OCI-LY7 (cell line): ENCODE measurements around the gene MAP1LC3B. TPM values are rescaled to one million over a fixed set of nuclear protein-coding genes. Genes with fewer than 3 reads are reported as not detected.

Experiments
- BruUV-seq: library from RNA; stranded (reverse); fragments of 400-500 nt; replicated peaks from 2 replicates; lab custom pipeline; 2021; lab: Mats Ljungman, UMichigan
- CTCF ChIA-PET: fragments of 300-600 bp; sonication (Branson Sonifier 250); formaldehyde crosslinking; loops from one replicate; lab custom pipeline; 2022; ENCODE audit warnings: antibody characterized with exemption; ENCODE audit not compliant: unreplicated experiment; lab: Charles Lee
- POLR2A ChIA-PET: fragments of 300-600 bp; sonication (Branson Sonifier 250); formaldehyde crosslinking; loops from one replicate; lab custom pipeline; 2022; ENCODE audit warnings: antibody characterized with exemption; lab: Charles Lee
- DNase-seq: peaks from one replicate; pipeline ENCODE4 v3.0.0-alpha.2; 2015; ENCODE audit warnings: low spot score
- H2AFZ ChIP-seq: fragments of 200-600 bp; sonication (generic), shearing (Covaris generic); 2 replicates; pipeline ENCODE4 v1.6.1; 2014; ENCODE audit warnings: mild to moderate bottlenecking, antibody characterized with exemption, low read length, moderate library complexity
- H3K27ac ChIP-seq: fragments of 200-600 bp; sonication (generic); 2 replicates; pipeline ENCODE4 v1.5.1; 2014; ENCODE audit warnings: mixed run types, low read depth, mild to moderate bottlenecking, moderate library complexity, low read length, inconsistent platforms; ENCODE audit not compliant: poor library complexity, severe bottlenecking
- H3K36me3 ChIP-seq: fragments of 200-600 bp; sonication (generic); 2 replicates; pipeline ENCODE4 v1.6.1; 2014; ENCODE audit warnings: mild to moderate bottlenecking, antibody characterized with exemption, low read length, moderate library complexity, mixed read lengths; ENCODE audit not compliant: insufficient read depth
- H3K4me1 ChIP-seq: fragments of 200-600 bp; sonication (generic); 2 replicates; pipeline ENCODE4 v1.5.1; 2014; ENCODE audit warnings: mild to moderate bottlenecking, low read length; ENCODE audit not compliant: insufficient read depth, poor library complexity, severe bottlenecking
- H3K4me2 ChIP-seq: fragments of 200-600 bp; sonication (generic); 2 replicates; pipeline ENCODE4 v1.6.1; 2014; ENCODE audit warnings: mild to moderate bottlenecking, low read length
- H3K4me3 ChIP-seq: fragments of 200-600 bp; sonication (generic); 2 replicates; pipeline ENCODE4 v1.5.1; 2014; ENCODE audit warnings: mild to moderate bottlenecking, low read depth, low read length; ENCODE audit not compliant: poor library complexity, severe bottlenecking
- H3K79me2 ChIP-seq: fragments of 200-600 bp; sonication (generic); 2 replicates; pipeline ENCODE4 v1.6.1; 2016; ENCODE audit warnings: low read depth, mild to moderate bottlenecking, low read length, moderate library complexity, mixed read lengths; ENCODE audit not compliant: insufficient read depth
- H3K9me2 ChIP-seq: fragments of 200-600 bp; sonication (generic); 2 replicates; pipeline ENCODE4 v1.6.1; 2016; ENCODE audit warnings: mild to moderate bottlenecking, low read length, mixed read lengths; ENCODE audit not compliant: insufficient read depth
- H3K9me3 ChIP-seq: fragments of 200-600 bp; sonication (generic); 2 replicates; pipeline ENCODE4 v1.6.1; 2014; ENCODE audit warnings: mild to moderate bottlenecking, mixed run types, low read length, mixed read lengths
- H4K20me1 ChIP-seq: fragments of 200-600 bp; sonication (generic); 2 replicates; pipeline ENCODE4 v1.6.1; 2014; ENCODE audit warnings: mild to moderate bottlenecking, antibody characterized with exemption, low read length, moderate library complexity, mixed read lengths; ENCODE audit not compliant: insufficient read depth
- EZH2phosphoT487 ChIP-seq: fragments of 200-600 bp; sonication (generic); IDR thresholded peaks from 2 replicates; pipeline ENCODE4 v1.6.1; 2018; ENCODE audit warnings: low read depth, borderline replicate concordance, mild to moderate bottlenecking, mixed run types, antibody characterized with exemption, low read length, moderate library complexity, mixed read lengths
- intact Hi-C: fragments of 100-400 bp; cut with micrococcal nuclease; formaldehyde crosslinking; loops from one replicate; pipeline ENCODE4 v1.10.0; 2022; ENCODE audit not compliant: unreplicated experiment
- total RNA-seq, 2 experiments: library from RNA; depleted of rRNA in 1 of 2; stranded (reverse); fragments of >200 nt in 1 of 2; shearing (Covaris generic) in 1 of 2; gene quantifications; 2 replicates each; pipeline ENCODE4 v1.2.3, GENCODE V29; 2014 to 2022
- TF ChIP-seq, protein P1 (sequence below): fragments of 200-600 bp; sonication (generic); conservative IDR thresholded peaks from 2 replicates; pipeline ENCODE4 v1.5.1; 2014; ENCODE audit warnings: mild to moderate bottlenecking, antibody characterized with exemption, low read length, moderate library complexity, mixed read lengths

The MAP1LC3B gene
- total RNA-seq, 2 experiments from 2014 or later = 15.3 to 43.8 TPM

DNA sequence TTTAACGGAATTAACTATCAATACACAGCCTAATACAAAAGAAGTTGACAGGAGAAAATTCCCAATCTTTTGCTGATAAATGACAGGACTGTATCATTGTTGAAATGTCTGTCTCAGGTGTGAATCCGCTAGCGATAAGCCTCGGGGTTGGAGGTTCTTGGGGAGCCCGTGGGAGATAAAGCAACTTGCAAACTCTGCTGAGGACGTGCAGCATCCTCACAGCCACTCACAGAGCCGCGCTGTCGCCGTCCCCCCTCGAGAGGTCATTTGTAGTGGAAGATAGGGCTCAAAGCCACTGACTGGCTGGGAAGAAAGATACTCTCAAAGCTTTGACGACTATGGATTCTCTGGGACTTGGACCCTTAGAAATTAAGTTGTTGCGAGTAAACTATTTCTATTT is 17.0 kb downstream of the MAP1LC3B start:
- no peak for TF ChIP-seq EZH2phosphoT487
- TF ChIP-seq, protein P1, sequence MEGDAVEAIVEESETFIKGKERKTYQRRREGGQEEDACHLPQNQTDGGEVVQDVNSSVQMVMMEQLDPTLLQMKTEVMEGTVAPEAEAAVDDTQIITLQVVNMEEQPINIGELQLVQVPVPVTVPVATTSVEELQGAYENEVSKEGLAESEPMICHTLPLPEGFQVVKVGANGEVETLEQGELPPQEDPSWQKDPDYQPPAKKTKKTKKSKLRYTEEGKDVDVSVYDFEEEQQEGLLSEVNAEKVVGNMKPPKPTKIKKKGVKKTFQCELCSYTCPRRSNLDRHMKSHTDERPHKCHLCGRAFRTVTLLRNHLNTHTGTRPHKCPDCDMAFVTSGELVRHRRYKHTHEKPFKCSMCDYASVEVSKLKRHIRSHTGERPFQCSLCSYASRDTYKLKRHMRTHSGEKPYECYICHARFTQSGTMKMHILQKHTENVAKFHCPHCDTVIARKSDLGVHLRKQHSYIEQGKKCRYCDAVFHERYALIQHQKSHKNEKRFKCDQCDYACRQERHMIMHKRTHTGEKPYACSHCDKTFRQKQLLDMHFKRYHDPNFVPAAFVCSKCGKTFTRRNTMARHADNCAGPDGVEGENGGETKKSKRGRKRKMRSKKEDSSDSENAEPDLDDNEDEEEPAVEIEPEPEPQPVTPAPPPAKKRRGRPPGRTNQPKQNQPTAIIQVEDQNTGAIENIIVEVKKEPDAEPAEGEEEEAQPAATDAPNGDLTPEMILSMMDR = no peak
- intact Hi-C loops = no loop called here
- Histone ChIP-seq H3K4me2 (no peak overlapping the region), H3K79me2 (no peaks in the 10 kb centered on the region), H3K4me1 (no peaks in the 10 kb centered on the region), H3K27ac (no peak overlapping the region), H3K9me2 (no peaks in the 10 kb centered on the region), H4K20me1 (no peaks in the 10 kb centered on the region; the same call in 1 of the 2 replicates), H2AFZ (no peak overlapping the region), H3K4me3 (no peak overlapping the region), H3K9me3 (no peaks in the 10 kb centered on the region), H3K36me3 (peaks cover 48% of the 10 kb centered on the region)
- CTCF ChIA-PET = no interaction called here
- POLR2A ChIA-PET = no interaction called here
- BruUV-seq = no TSS peak
- no peak for DNase-seq

DNA sequence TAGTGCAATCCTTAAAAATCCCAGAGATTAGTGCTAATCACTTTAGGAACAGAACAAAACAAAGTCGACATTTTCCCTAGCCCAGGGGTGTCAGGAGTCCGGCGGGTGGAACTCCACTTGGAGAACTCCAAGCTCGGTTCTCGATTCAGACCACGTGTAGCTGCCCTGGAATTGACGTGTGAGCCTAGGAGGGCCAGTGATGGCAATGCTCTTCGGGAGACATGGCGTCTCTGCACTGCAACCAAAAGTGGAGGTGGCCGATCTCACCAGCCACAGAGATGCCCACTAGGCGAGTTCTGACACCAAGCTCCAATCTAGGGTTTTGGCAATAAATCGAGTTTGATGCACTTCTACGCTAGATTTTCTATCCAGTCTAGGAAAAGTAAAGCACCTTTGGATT is 17.6 kb downstream of the MAP1LC3B start:
- H3K9me2 ChIP-seq = no peaks in the 10 kb centered on the region
- no peaks in the 10 kb centered on the region for H3K9me3 ChIP-seq
- H3K27ac ChIP-seq = no peak overlapping the region
- H3K4me2 ChIP-seq = no peak overlapping the region
- H4K20me1 ChIP-seq = no peaks in the 10 kb centered on the region; the same call in 1 of the 2 replicates
- no peak for DNase-seq
- peaks cover 43% of the 10 kb centered on the region for H3K36me3 ChIP-seq
- H3K4me1 ChIP-seq = no peaks in the 10 kb centered on the region
- POLR2A ChIA-PET = no interaction called here
- H2AFZ ChIP-seq = no peak overlapping the region
- no TSS peak for BruUV-seq
- intact Hi-C loops = no loop called here
- CTCF ChIA-PET = no interaction called here
- H3K4me3 ChIP-seq = no peak overlapping the region
- H3K79me2 ChIP-seq = no peaks in the 10 kb centered on the region
- TF ChIP-seq EZH2phosphoT487 = no peak
- TF ChIP-seq, protein P1 = no peak

DNA sequence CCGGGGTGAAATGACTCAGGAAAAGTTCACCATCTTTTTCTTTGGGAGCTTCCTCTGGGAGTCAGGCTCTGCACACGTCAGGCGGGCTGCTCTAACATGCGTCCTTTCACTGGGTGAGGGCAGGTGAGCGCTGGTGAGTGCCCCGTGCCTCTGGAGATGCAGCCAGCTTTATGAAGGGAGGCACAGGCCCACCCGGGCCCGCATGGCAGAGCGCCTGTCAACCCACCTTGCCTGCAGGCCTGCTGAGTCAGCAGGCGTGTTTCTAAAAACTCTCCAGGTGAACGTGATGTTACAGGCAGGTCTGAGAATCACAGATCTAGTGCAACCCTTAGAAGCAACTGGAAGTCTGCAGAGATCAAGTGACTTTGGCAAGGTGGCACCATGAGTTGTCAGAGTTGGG is 18.4 kb downstream of the MAP1LC3B start:
- no peaks in the 10 kb centered on the region for H3K9me2 ChIP-seq
- H2AFZ ChIP-seq = no peak overlapping the region
- no peaks in the 10 kb centered on the region for H3K9me3 ChIP-seq
- DNase-seq = no peak
- no peak overlapping the region for H3K4me2 ChIP-seq
- BruUV-seq = no TSS peak
- intact Hi-C loops = no loop called here
- ChIA-PET POLR2A (no interaction called here), CTCF (no interaction called here)
- TF ChIP-seq EZH2phosphoT487 = no peak
- TF ChIP-seq, protein P1 = no peak
- H3K4me1 ChIP-seq = no peaks in the 10 kb centered on the region
- no peaks in the 10 kb centered on the region for H3K79me2 ChIP-seq
- no peak overlapping the region for H3K4me3 ChIP-seq
- peaks cover 35% of the 10 kb centered on the region for H3K36me3 ChIP-seq
- no peak overlapping the region for H3K27ac ChIP-seq
- no peaks in the 10 kb centered on the region; the same call in 1 of the 2 replicates for H4K20me1 ChIP-seq
